Stimulated activated CD8-positive, alpha-beta memory T cell treated with anti-CD3 and anti-CD28 coated beads, Interleukin-12 subunit alpha, Interleukin-12 subunit beta, amount 100 ng/mL, for 1 hour (primary cell): Measurements from ENCODE around the gene DUX4.
"Not testable (repeated sequence)": the region's sequence is repeated elsewhere in the genome, so short reads cannot be mapped to it uniquely, and the experiment has no call there.

ENCODE experiments used
- DNase-seq: peaks from one replicate; pipeline ENCODE4 v3.0.0-alpha.2; 2020; ENCODE audit warnings: low read depth

Gene DUX4

DNA sequence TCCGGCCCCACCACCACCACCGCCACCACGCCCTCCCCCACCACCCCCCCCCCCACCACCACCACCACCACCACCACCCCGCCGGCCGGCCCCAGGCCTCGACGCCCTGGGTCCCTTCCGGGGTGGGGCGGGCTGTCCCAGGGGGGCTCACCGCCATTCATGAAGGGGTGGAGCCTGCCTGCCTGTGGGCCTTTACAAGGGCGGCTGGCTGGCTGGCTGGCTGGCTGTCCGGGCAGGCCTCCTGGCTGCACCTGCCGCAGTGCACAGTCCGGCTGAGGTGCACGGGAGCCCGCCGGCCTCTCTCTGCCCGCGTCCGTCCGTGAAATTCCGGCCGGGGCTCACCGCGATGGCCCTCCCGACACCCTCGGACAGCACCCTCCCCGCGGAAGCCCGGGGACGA, at the start of gene DUX4:
Gene DUX4 (plus strand): TSS at position 347 of the 400 bp plus-strand sequence. CDS start 0 bp downstream, at position 347.
- DNase-seq: not testable (repeated sequence)

DNA sequence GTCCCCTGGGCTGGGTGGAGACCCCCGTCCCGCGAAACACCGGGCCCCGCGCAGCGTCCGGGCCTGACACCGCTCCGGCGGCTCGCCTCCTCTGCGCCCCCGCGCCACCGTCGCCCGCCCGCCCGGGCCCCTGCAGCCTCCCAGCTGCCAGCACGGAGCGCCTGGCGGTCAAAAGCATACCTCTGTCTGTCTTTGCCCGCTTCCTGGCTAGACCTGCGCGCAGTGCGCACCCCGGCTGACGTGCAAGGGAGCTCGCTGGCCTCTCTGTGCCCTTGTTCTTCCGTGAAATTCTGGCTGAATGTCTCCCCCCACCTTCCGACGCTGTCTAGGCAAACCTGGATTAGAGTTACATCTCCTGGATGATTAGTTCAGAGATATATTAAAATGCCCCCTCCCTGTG, 1.9 kb downstream of the DUX4 start:
- not testable (repeated sequence) for DNase-seq

DNA sequence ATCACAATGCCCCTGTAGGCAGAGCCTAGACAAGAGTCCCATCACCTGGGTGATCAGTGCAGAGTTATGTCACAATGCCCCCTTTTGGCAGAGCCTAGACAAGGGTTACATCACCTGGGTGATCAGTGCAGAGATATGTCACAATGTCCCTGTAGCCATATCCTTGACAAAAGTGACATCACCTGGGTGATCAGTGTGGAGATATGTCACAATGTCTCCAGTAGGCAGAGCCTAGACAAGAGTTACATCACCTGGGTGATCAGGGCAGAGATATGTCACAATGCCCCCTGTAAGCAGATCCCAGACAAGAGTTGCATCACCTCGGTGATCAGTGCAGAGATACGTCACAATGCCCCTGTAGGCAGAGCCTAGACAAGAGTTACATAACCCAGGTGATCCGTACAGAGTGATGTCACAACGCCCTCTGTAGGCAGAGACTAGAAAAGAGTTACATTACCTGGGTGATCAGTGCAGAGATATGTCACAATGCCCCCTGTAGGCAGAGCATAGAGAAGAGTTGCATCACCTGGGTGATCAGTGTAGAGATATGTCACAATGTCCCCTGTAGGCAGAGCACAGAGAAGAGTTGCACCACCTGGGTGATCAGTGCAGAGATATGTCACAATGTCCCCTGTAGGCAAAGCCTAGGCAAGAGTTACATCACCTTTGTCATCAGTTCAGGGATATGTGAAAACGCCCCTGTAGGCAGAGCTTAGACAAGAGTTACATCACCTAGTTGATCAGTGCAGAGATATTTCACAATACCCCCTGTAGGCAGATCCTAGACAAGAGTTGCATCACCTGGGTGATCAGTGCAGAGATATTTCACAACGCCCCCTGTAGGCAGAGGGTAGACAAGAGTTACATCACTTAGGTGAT, 4.4 kb downstream of the DUX4 start:
- not testable (repeated sequence) for DNase-seq

DNA sequence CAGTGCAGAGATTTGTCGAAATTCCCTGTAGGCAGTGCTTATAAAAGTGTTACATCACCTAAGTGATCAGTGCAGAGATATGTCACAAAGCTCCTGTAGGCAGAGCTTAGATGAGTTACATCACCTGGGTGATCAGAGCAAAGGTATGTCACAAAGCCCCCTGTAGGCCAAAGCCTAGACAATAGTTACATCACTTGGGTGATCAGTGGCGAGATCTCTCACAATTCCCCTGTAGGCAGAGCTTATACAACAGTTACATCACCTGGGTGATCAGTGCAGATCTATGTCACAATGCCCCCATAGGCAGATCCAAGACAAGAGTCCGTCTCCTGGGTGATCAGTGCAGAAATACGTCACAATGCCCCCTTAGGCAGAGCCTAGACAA, 5.0 kb downstream of the DUX4 start:
- not testable (repeated sequence) for DNase-seq

DNA sequence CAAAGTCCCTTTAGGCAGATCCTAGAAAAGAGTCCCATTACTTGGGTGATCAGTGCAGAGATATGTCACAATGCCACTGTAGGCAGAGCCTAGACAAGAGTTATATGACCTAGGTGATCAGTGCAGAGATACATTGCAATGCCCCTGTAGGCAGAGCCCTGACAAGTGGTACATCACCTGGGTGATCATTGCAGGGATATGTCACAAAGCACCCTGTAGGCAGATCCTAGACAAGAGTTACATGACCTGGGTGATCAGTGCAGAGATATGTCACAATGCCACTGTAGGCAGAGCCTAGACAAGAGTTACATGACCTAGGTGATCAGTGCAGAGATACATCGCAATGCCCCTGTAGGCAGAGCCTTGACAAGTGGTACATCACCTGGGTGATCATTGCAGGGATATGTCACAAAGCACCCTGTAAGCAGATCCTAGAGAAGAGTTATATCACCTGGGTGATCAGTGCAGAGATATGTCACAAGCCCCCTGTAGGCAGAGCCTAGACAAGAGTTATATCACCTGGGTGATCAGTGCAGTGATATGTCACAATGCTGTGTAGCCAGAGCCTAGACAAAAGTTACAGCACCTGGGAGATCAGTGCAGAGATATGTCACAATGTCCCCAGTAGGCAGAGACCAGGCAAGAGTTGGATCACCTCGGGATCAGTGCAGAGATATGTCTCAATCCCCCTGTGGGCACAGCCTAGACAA, 5.6 kb downstream of the DUX4 start:
- DNase-seq: not testable (repeated sequence)

DNA sequence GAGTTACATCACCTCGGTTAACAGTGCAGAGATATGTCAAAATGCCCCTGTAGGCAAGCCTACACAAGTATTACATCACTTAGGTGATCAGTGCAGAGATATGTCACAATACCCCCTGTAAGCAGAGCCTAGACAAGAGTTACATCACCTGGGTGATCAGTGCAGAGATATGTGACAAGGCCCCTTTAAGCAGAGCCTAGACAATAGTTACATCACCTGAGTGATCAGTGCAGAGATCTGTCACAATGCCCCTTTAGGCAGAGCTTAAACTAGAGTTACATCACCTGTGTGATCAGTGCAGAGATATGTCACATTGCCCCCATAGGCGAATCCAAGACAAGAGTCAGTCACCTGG, 6.1 kb downstream of the DUX4 start:
- not testable (repeated sequence) for DNase-seq

DNA sequence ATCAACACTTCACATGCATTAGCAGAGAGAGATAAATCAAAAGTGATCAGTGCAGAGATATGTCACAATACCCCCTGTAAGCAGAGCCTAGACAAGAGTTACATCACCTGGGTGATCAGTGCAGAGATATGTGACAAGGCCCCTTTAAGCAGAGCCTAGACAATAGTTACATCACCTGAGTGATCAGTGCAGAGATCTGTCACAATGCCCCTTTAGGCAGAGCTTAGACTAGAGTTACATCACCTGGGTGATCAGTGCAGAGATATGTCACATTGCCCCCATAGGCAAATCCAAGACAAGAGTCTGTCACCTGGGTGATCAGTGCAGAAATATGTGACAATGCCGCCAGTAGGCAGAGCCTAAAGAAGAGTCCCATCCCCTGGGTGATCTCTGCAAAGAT, 7.4 kb downstream of the DUX4 start:
- not testable (repeated sequence) for DNase-seq

DNA sequence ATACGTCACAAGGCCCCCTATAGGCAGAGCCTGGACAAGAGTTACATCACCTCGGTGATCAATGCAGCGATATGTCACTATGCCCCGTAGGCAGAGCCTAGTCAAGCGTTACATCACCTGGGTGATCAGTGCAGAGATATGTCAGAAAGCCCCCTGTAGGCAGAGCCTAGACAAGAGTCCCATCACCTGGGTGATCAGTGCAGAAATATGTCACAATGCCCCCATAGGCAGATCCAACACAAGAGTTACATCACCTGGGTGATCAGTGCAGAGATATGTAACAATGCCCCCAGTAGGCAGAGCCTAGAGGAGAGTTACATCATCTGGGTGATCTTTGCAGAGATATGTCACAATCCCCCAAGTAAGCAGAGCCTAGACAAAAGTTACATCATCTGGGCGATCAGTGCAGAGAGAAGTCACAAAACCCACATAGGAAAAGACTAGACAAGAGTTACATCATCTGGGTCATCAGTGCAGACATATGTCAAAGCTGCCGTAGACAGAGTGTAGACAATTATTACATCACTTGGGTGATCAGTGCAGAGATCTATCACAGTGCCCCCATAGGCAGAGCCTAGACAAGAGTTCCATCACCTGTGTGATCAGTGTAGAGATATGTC, 8.0 kb downstream of the DUX4 start:
- DNase-seq: not testable (repeated sequence)

DNA sequence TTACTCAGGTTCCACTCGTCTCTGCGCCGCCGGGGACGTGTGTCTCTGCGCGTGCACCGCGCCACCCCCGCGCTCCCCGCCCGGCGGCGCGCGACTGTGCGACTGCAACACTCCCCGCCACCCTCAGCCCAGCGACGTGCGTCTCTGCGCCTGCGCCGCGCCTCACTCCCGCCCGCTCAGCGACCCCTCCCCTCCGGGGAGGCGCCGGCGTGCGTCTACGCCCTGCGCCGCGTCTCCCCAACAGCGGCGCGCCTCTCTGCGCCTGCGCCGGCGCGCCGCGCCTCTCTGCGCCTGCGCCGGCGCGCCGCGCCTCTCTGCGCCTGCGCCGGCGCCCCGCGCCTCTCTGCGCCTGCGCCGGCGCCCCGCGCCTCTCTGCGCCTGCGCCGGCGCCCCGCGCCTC, 29.9 kb downstream of the DUX4 start:
- DNase-seq: not testable (repeated sequence)
